Esophagus squamous epithelium (tissue), 5 donors: ENCODE data around the gene RASGRF1. TPM values are rescaled to one million over a fixed set of nuclear protein-coding genes. Genes with fewer than 3 reads are reported as not detected.

ENCODE experiments used
- DNase-seq: peaks from one replicate; lab custom pipeline; 2025; lab: John Stamatoyannopoulos, UW
- H3K27ac ChIP-seq, 4 donors: fragments of 200-600 bp; sonication (generic); one replicate each; pipeline ENCODE4 v1.5.1; 2016 to 2019; ENCODE audit warnings: mild to moderate bottlenecking in 1 of 4
- H3K27me3 ChIP-seq, 4 donors: fragments of 200-600 bp; sonication (generic); 1 replicate in 3 of 4; 2 replicates in 1 of 4; pipeline versions ENCODE4 v1.5.1 to v1.6.0; 2017 to 2021; ENCODE audit warnings: antibody characterized with exemption in 1 of 4
- H3K36me3 ChIP-seq, 3 donors: fragments of 200-600 bp; sonication (generic); one replicate each; pipeline ENCODE4 v1.5.1; 2016 to 2019
- H3K4me1 ChIP-seq, 3 donors: fragments of 200-600 bp; sonication (generic); one replicate each; pipeline ENCODE4 v1.5.1; 2017 to 2019
- H3K4me3 ChIP-seq, 4 donors: fragments of 200-600 bp; sonication (generic); 1 replicate in 3 of 4; 2 replicates in 1 of 4; pipeline ENCODE4 v1.5.1; 2016 to 2019; ENCODE audit warnings: mild to moderate bottlenecking in 2 of 4, moderate library complexity in 1 of 4
- H3K9me3 ChIP-seq, 3 donors: fragments of 200-600 bp; sonication (generic); one replicate each; pipeline ENCODE4 v1.5.1; 2016 to 2019
- POLR2A ChIP-seq, 4 donors: fragments of 450-650 bp; IDR thresholded peaks; one replicate each; pipeline ENCODE4 v1.6.1; 2017; ENCODE audit warnings: antibody characterized with exemption in 4 of 4, mild to moderate bottlenecking in 4 of 4, moderate library complexity in 3 of 4
- WGBS, 2 donors: methylation state at CpG; one replicate each; pipeline ENCODE4 v1.1.5; 2018; 5-methylcytosine and 5-hydroxymethylcytosine counted together
- intact Hi-C: fragments of 100-400 bp; cut with DNase I; formaldehyde crosslinking; loops from one replicate; pipeline ENCODE4 v1.15.0; 2022
- total RNA-seq, 4 donors: library from RNA; depleted of rRNA; stranded (reverse); fragments of >200 nt; gene quantifications; one replicate each; pipeline ENCODE4 v1.1.0, GENCODE V29; 2016
- TF ChIP-seq, protein P1 (sequence below), 6 experiments: fragments of 450-650 bp in 4 of 6; fragments of 200-600 bp in 2 of 6; sonication (generic) in 2 of 6; IDR thresholded peaks; one replicate each; pipeline ENCODE4 v1.5.1; 2016 to 2019; ENCODE audit warnings: antibody characterized with exemption in 6 of 6, mild to moderate bottlenecking in 4 of 6, moderate library complexity in 4 of 6
- donor health status: DM: yes; HTN: yes; CAD: no.

The RASGRF1 gene, protein sequence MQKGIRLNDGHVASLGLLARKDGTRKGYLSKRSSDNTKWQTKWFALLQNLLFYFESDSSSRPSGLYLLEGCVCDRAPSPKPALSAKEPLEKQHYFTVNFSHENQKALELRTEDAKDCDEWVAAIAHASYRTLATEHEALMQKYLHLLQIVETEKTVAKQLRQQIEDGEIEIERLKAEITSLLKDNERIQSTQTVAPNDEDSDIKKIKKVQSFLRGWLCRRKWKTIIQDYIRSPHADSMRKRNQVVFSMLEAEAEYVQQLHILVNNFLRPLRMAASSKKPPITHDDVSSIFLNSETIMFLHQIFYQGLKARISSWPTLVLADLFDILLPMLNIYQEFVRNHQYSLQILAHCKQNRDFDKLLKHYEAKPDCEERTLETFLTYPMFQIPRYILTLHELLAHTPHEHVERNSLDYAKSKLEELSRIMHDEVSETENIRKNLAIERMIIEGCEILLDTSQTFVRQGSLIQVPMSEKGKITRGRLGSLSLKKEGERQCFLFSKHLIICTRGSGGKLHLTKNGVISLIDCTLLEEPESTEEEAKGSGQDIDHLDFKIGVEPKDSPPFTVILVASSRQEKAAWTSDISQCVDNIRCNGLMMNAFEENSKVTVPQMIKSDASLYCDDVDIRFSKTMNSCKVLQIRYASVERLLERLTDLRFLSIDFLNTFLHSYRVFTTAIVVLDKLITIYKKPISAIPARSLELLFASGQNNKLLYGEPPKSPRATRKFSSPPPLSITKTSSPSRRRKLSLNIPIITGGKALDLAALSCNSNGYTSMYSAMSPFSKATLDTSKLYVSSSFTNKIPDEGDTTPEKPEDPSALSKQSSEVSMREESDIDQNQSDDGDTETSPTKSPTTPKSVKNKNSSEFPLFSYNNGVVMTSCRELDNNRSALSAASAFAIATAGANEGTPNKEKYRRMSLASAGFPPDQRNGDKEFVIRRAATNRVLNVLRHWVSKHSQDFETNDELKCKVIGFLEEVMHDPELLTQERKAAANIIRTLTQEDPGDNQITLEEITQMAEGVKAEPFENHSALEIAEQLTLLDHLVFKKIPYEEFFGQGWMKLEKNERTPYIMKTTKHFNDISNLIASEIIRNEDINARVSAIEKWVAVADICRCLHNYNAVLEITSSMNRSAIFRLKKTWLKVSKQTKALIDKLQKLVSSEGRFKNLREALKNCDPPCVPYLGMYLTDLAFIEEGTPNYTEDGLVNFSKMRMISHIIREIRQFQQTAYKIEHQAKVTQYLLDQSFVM (N-terminal part only)
- total RNA-seq, result under 1 TPM in 1 of 4 donors, not detected in 3; 0.23 TPM

GRCh38 chr15:79090487-79091203, at the start of gene RASGRF1:
Gene RASGRF1, minus strand, starts transcription at chr15:79090780. Its CDS starts 282 bp downstream, at chr15:79090498.
- intact Hi-C loops, result no loop called here
- Histone ChIP-seq H3K36me3 (no peaks in the 10 kb centered on the region), H3K4me1 (peaks cover 11 to 25% (median 14%) of the 10 kb centered on the region in 3 donors), H3K27ac (no peak within 1 kb of the TSS), H3K9me3 (no peaks in the 10 kb centered on the region), H3K27me3 (peaks cover 4 to 97% (median 23%) of the 10 kb centered on the region in 4 donors), H3K4me3 (peak within 1 kb of the TSS in 2 of 4 donors; percentile 28 to 51)
- WGBS, 2 donors, result 4 to 5% methylated on average over 42 to 48 of the region's 61 CpGs
- DNase-seq, result no peak
- TF ChIP-seq, protein P1, sequence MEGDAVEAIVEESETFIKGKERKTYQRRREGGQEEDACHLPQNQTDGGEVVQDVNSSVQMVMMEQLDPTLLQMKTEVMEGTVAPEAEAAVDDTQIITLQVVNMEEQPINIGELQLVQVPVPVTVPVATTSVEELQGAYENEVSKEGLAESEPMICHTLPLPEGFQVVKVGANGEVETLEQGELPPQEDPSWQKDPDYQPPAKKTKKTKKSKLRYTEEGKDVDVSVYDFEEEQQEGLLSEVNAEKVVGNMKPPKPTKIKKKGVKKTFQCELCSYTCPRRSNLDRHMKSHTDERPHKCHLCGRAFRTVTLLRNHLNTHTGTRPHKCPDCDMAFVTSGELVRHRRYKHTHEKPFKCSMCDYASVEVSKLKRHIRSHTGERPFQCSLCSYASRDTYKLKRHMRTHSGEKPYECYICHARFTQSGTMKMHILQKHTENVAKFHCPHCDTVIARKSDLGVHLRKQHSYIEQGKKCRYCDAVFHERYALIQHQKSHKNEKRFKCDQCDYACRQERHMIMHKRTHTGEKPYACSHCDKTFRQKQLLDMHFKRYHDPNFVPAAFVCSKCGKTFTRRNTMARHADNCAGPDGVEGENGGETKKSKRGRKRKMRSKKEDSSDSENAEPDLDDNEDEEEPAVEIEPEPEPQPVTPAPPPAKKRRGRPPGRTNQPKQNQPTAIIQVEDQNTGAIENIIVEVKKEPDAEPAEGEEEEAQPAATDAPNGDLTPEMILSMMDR (IDR thresholded peaks at IDR 0.05), result no peak
- TF ChIP-seq POLR2A (IDR thresholded peaks at IDR 0.05), result no peak

DNA sequence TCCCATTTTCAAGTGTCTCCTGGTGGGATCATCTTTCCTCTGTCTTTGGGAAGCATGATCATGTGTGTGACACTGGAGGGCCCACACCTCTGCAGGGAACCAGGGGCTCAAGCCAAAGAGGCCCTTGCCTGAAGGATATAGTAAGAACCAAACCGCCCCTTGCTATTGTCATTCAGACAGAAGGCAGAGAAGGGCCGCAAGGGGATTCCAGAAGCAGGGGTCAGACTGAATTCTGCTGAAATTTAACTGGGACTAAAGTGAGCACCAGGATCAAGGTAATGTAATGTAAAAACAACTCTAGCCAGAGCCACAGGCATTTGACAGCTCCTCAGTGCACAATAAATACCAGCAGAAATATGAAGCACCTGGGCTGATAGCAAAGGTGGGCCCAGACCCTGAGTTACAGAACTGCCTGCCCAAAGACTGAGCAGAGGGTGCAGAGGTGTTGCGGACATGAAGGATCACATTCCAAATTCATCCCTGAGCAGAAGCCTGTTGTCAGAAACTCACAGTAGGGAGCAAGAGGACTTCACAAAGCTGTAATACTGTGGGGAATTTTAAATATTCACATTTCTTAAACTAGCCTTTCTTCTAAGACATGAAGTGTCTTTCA, 46.0 kb upstream of the RASGRF1 start:
- no peak for DNase-seq
- intact Hi-C loops, result no loop called here
- 61 to 90% methylated on average over 1 to 3 of the region's 3 CpGs for WGBS, 2 donors
- TF ChIP-seq, protein P1 (IDR thresholded peaks at IDR 0.05), result no peak
- TF ChIP-seq POLR2A (IDR thresholded peaks at IDR 0.05), result no peak
- H3K4me1 ChIP-seq, result no peaks in the 10 kb centered on the region
- H3K27ac ChIP-seq, result no peak overlapping the region
- peaks cover 0 to 45% (median 0%) of the 10 kb centered on the region in 4 donors for H3K27me3 ChIP-seq
- H3K36me3 ChIP-seq, result no peaks in the 10 kb centered on the region
- peaks cover 0 to 4% (median 0%) of the 10 kb centered on the region in 3 donors for H3K9me3 ChIP-seq
- no peak overlapping the region for H3K4me3 ChIP-seq

DNA sequence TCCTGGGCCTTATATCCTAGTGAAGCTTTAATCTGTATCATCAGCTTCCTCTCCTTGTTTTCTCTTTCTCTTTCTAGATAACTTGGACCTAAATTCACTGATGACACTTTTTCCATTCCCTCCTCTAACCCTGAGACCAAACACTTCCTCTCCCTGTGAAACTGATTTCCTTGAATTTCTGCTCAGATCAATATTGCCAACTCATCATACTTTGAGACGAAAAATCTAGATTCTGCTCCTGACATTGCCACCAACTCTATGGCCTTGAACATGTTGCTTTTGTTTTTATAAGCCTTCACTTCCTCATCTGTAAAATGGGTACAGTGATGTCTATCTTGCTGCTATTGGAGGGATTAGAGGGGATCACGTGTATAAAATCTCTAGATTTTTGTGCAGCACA, 42.7 kb upstream of the RASGRF1 start:
- no peak overlapping the region for H3K27ac ChIP-seq
- DNase-seq, result no peak
- no peaks in the 10 kb centered on the region for H3K4me1 ChIP-seq
- H3K4me3 ChIP-seq, result no peak overlapping the region
- no peaks in the 10 kb centered on the region for H3K36me3 ChIP-seq
- H3K9me3 ChIP-seq, result peaks cover 0 to 4% (median 0%) of the 10 kb centered on the region in 3 donors
- WGBS, 2 donors, result 71% methylated on average over 2 of the region's 2 CpGs
- TF ChIP-seq POLR2A (IDR thresholded peaks at IDR 0.05), result no peak
- TF ChIP-seq, protein P1 (IDR thresholded peaks at IDR 0.05), result no peak
- intact Hi-C loops, result no loop called here
- peaks cover 0 to 64% (median 0%) of the 10 kb centered on the region in 4 donors for H3K27me3 ChIP-seq

DNA sequence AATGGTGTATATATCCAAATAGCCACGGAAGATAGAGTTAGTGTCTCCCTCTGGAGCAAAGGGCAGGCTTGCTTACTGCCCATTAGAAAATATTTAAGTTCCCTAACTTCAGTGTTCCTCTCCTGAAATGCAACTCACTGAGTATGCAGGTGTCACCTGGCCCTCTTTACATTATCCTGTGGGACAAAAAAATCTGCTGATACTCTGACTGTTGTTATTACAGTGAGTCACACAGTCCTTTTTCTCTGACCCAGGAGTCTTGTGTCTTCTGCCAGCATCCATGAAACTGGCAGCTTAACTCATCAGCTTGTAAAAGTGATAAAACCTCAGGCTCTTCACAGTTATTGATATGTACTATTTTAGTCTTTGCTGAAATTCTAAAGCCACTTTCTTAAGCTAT, 42.2 kb upstream of the RASGRF1 start:
- Histone ChIP-seq H3K9me3 (peaks cover 0 to 4% (median 0%) of the 10 kb centered on the region in 3 donors), H3K27me3 (peaks cover 0 to 59% (median 0%) of the 10 kb centered on the region in 4 donors), H3K4me3 (no peak overlapping the region), H3K4me1 (no peaks in the 10 kb centered on the region), H3K27ac (no peak overlapping the region), H3K36me3 (no peaks in the 10 kb centered on the region)
- intact Hi-C loops, result no loop called here
- WGBS, 2 donors, result 33 to 44% methylated on average over 1 of the region's 1 CpG
- no peak for TF ChIP-seq POLR2A (IDR thresholded peaks at IDR 0.05)
- TF ChIP-seq, protein P1 (IDR thresholded peaks at IDR 0.05), result no peak
- no peak for DNase-seq
